ENCODE data around the gene ZSWIM4. TPM values are rescaled to one million over a fixed set of nuclear protein-coding genes. Genes with fewer than 3 reads are reported as not detected.

The ZSWIM4 gene
- total and polyA plus RNA-seq, 4 experiments from 2014 or later, result 0.33 to 6.6 (median 4.0) TPM

GRCh38 chr19:13757805-13758772 is 37.2 kb upstream of the ZSWIM4 start:
- H3K4me1 ChIP-seq (ENCODE audit: insufficient read depth, low read length), result no peaks in the 10 kb centered on the region
- Mint-ChIP-seq H3K4me3 (no peak overlapping the region), H3K4me1 (peaks cover 0 to 4% (median 3%) of the 10 kb centered on the region in 4 donors), H3K27ac (peak overlapping the region in 1 of 7 donors; percentile 36), H3K36me3 (peaks cover 31 to 62% of the 10 kb centered on the region in 2 donors), H3K9me3 (no peaks in the 10 kb centered on the region), H3K27me3 (no peaks in the 10 kb centered on the region)
- H3K36me3 ChIP-seq (ENCODE audit: insufficient read depth, low read length), result peaks cover 55% of the 10 kb centered on the region
- POLR2A ChIA-PET (ENCODE audit: partially characterized antibody), result no interaction called here
- DNase-seq, result no peak
- CTCF ChIA-PET (ENCODE audit: partially characterized antibody), result no interaction called here
- no peaks in the 10 kb centered on the region for H3K27me3 ChIP-seq (ENCODE audit: insufficient read depth, low read length)
- H3K4me3 ChIP-seq (ENCODE audit: low read length in 2 of 2), result no peak overlapping the region
- H3K27ac ChIP-seq (ENCODE audit: low read depth, low read length), result no peak overlapping the region
- no peaks in the 10 kb centered on the region for H3K9me3 ChIP-seq (ENCODE audit: control insufficient read depth in 1 of 2, low read length in 2 of 2)
- intact Hi-C loops (cut with micrococcal nuclease), result no loop called here

- no peak for DNase-seq
- Histone ChIP-seq H3K4me3 (ENCODE audit: low read length in 2 of 2) (no peak overlapping the region), H3K4me1 (ENCODE audit: insufficient read depth, low read length) (peaks cover 2% of the 10 kb centered on the region), H3K36me3 (ENCODE audit: insufficient read depth, low read length) (peaks cover 51% of the 10 kb centered on the region), H3K27ac (ENCODE audit: low read depth, low read length) (no peak overlapping the region), H3K27me3 (ENCODE audit: insufficient read depth, low read length) (no peaks in the 10 kb centered on the region), H3K9me3 (ENCODE audit: control insufficient read depth in 1 of 2, low read length in 2 of 2) (no peaks in the 10 kb centered on the region)
- H3K36me3 Mint-ChIP-seq, result peaks cover 32 to 58% of the 10 kb centered on the region in 2 donors
- H3K27ac Mint-ChIP-seq, result no peak overlapping the region
- intact Hi-C loops (cut with micrococcal nuclease), result no loop called here
- no peaks in the 10 kb centered on the region for H3K27me3 Mint-ChIP-seq
- H3K4me1 Mint-ChIP-seq, result peaks cover 2 to 10% (median 5%) of the 10 kb centered on the region in 4 donors
- CTCF ChIA-PET (ENCODE audit: partially characterized antibody), result no interaction called here
- no peaks in the 10 kb centered on the region for H3K9me3 Mint-ChIP-seq
- no peak overlapping the region for H3K4me3 Mint-ChIP-seq
- POLR2A ChIA-PET (ENCODE audit: partially characterized antibody), result no interaction called here
Observed at GRCh38 chr19:13758795-13759194, 36.4 kb upstream of the ZSWIM4 start.

DNA sequence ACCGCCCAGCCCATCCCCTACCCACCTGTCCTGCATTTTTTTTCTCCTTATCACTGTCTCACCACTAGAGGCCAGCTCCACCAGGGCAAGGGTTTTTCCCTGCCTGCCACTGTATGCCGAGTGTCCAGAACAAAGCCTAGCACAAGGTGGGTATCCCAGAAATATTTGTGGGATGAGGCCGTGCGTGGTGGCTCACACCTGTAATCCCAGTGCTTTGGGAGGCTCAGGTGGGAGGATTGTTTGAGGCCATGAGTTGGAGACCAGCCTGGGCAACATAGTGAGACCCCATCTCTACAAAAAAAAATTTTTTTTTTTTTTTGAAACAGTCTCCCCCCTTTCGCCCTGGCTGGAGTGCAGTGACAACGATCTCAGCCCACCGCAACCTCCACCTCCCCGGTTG is 33.8 kb upstream of the ZSWIM4 start:
- H3K27me3 ChIP-seq (ENCODE audit: insufficient read depth, low read length), result no peaks in the 10 kb centered on the region
- H3K36me3 Mint-ChIP-seq, result peaks cover 21 to 49% of the 10 kb centered on the region in 2 donors
- no peak for DNase-seq
- H3K27me3 Mint-ChIP-seq, result no peaks in the 10 kb centered on the region
- ChIA-PET POLR2A (ENCODE audit: partially characterized antibody) (interaction anchor here (0.9 to 2.4 kb wide), 2 partner anchors 13 kb away, joined by 4 to 11 read pairs; partner anchors contain the start of gene C19orf53), CTCF (ENCODE audit: partially characterized antibody) (no interaction called here)
- H3K27ac ChIP-seq (ENCODE audit: low read depth, low read length), result no peak overlapping the region
- H3K4me1 Mint-ChIP-seq, result peaks cover 15 to 27% (median 16%) of the 10 kb centered on the region in 4 donors
- peaks cover 30% of the 10 kb centered on the region for H3K36me3 ChIP-seq (ENCODE audit: insufficient read depth, low read length)
- peaks cover 16% of the 10 kb centered on the region for H3K4me1 ChIP-seq (ENCODE audit: insufficient read depth, low read length)
- H3K9me3 ChIP-seq (ENCODE audit: control insufficient read depth in 1 of 2, low read length in 2 of 2), result no peaks in the 10 kb centered on the region
- no peak overlapping the region for H3K4me3 ChIP-seq (ENCODE audit: low read length in 2 of 2)
- no peak overlapping the region for H3K27ac Mint-ChIP-seq
- intact Hi-C loops (cut with micrococcal nuclease), result no loop called here
- H3K9me3 Mint-ChIP-seq, result no peaks in the 10 kb centered on the region
- H3K4me3 Mint-ChIP-seq, result no peak overlapping the region

GRCh38 chr19:13762635-13763235 is 32.5 kb upstream of the ZSWIM4 start:
- H3K27ac ChIP-seq (ENCODE audit: low read depth, low read length), result no peak overlapping the region
- no peaks in the 10 kb centered on the region for H3K9me3 ChIP-seq (ENCODE audit: control insufficient read depth in 1 of 2, low read length in 2 of 2)
- H3K36me3 ChIP-seq (ENCODE audit: insufficient read depth, low read length), result peaks cover 18% of the 10 kb centered on the region
- Mint-ChIP-seq H3K36me3 (peaks cover 16 to 38% of the 10 kb centered on the region in 2 donors), H3K9me3 (no peaks in the 10 kb centered on the region), H3K4me1 (peaks cover 15 to 27% (median 17%) of the 10 kb centered on the region in 4 donors), H3K4me3 (peak overlapping the region in 1 of 8 donors; percentile 70), H3K27me3 (no peaks in the 10 kb centered on the region), H3K27ac (no peak overlapping the region)
- ChIA-PET POLR2A (ENCODE audit: partially characterized antibody) (interaction anchor here (1.1 to 2.4 kb wide), 3 partner anchors 12 to 29 kb away, joined by 3 to 11 read pairs (median 4); partner anchors contain the start of gene C19orf53), CTCF (ENCODE audit: partially characterized antibody) (no interaction called here)
- H3K4me3 ChIP-seq (ENCODE audit: low read length in 2 of 2), result no peak overlapping the region
- intact Hi-C loops (cut with micrococcal nuclease), result no loop called here
- H3K27me3 ChIP-seq (ENCODE audit: insufficient read depth, low read length), result no peaks in the 10 kb centered on the region
- H3K4me1 ChIP-seq (ENCODE audit: insufficient read depth, low read length), result peaks cover 16% of the 10 kb centered on the region
- DNase-seq, result no peak

- Mint-ChIP-seq H3K4me3 (peak overlapping the region; percentile 74 to 83 (median 81)), H3K9me3 (no peaks in the 10 kb centered on the region), H3K36me3 (peaks cover 12 to 34% of the 10 kb centered on the region in 2 donors), H3K4me1 (peaks cover 13 to 27% (median 18%) of the 10 kb centered on the region in 4 donors), H3K27me3 (no peaks in the 10 kb centered on the region), H3K27ac (peak overlapping the region in 4 of 7 donors; percentile 71 to 86 (median 78))
- Histone ChIP-seq H3K27me3 (ENCODE audit: insufficient read depth, low read length) (no peaks in the 10 kb centered on the region), H3K36me3 (ENCODE audit: insufficient read depth, low read length) (peaks cover 13% of the 10 kb centered on the region), H3K27ac (ENCODE audit: low read depth, low read length) (no peak overlapping the region), H3K4me1 (ENCODE audit: insufficient read depth, low read length) (peaks cover 16% of the 10 kb centered on the region), H3K9me3 (ENCODE audit: control insufficient read depth in 1 of 2, low read length in 2 of 2) (no peaks in the 10 kb centered on the region), H3K4me3 (ENCODE audit: low read length in 2 of 2) (no peak overlapping the region)
- DNase-seq, result no peak
- POLR2A ChIA-PET (ENCODE audit: partially characterized antibody), result interaction anchor here (1.1 to 2.4 kb wide), 3 partner anchors 11 to 29 kb away, joined by 3 to 11 read pairs (median 4); partner anchors contain the start of gene C19orf53
- CTCF ChIA-PET (ENCODE audit: partially characterized antibody), result interaction anchor here (1.2 kb wide), 1 partner anchor 100 kb away, joined by 3 read pairs; no protein-coding TSS in a partner anchor
- intact Hi-C loops (cut with micrococcal nuclease), result no loop called here
Observed at GRCh38 chr19:13763265-13763664, 32.0 kb upstream of the ZSWIM4 start.

- H3K4me1 Mint-ChIP-seq, result peaks cover 13 to 27% (median 18%) of the 10 kb centered on the region in 4 donors
- no peaks in the 10 kb centered on the region for H3K9me3 ChIP-seq (ENCODE audit: control insufficient read depth in 1 of 2, low read length in 2 of 2)
- intact Hi-C loops (cut with micrococcal nuclease), result no loop called here
- ChIA-PET POLR2A (ENCODE audit: partially characterized antibody) (interaction anchor here (0.9 to 2.8 kb wide), 9 partner anchors 10 to 373 kb away, joined by 3 to 27 read pairs (median 7); partner anchors contain the start of genes ASF1B, C19orf53 and ZSWIM4), CTCF (ENCODE audit: partially characterized antibody) (interaction anchor here (0.6 to 1.5 kb wide), 5 partner anchors 20 to 99 kb away, joined by 3 to 5 read pairs (median 3); no protein-coding TSS in a partner anchor)
- peak within 1 kb of the TSS; percentile 58 to 95 (median 93) for H3K27ac Mint-ChIP-seq
- H3K4me3 ChIP-seq (ENCODE audit: low read length in 2 of 2), result peak within 1 kb of the TSS; percentile 42 to 60
- H3K4me3 Mint-ChIP-seq, result peak within 1 kb of the TSS; percentile 83 to 91 (median 90)
- H3K27ac ChIP-seq (ENCODE audit: low read depth, low read length), result peak within 1 kb of the TSS; percentile 70
- H3K36me3 ChIP-seq (ENCODE audit: insufficient read depth, low read length), result peaks cover 7% of the 10 kb centered on the region
- no peaks in the 10 kb centered on the region for H3K27me3 ChIP-seq (ENCODE audit: insufficient read depth, low read length)
- peaks cover 8 to 26% of the 10 kb centered on the region in 2 donors for H3K36me3 Mint-ChIP-seq
- H3K9me3 Mint-ChIP-seq, result no peaks in the 10 kb centered on the region
- peaks cover 16% of the 10 kb centered on the region for H3K4me1 ChIP-seq (ENCODE audit: insufficient read depth, low read length)
- peak in 4 of 5 donors; percentile 44 to 57 (median 52) for DNase-seq
- no peaks in the 10 kb centered on the region for H3K27me3 Mint-ChIP-seq
Observed at GRCh38 chr19:13764101-13764807, 31.0 kb upstream of the ZSWIM4 start, which contains the start of gene MRI1. Gene MRI1, plus strand, starts transcription at chr19:13764522. Its CDS starts 67 bp downstream, at chr19:13764589.

Data from CD4-positive, alpha-beta memory T cell (primary cell).